Measurements from ENCODE around the gene SCAP.
"Not testable (repeated sequence)": the region's sequence is repeated elsewhere in the genome, so short reads cannot be mapped to it uniquely, and the experiment has no call there.

SCAP gene

GRCh38 chr3:47475570-47476329 is at the start of gene SCAP:
Gene SCAP (minus strand): TSS chr3:47475941. CDS start chr3:47442993, 32,948 bp downstream.
- DNase-seq (ENCODE audit: low read depth) = peak; percentile 95

GRCh38 chr3:47523310-47524073 is 47.8 kb upstream of the SCAP start:
- DNase-seq (ENCODE audit: low read depth) = no peak

- peak; percentile 73 for DNase-seq (ENCODE audit: low read depth)
Measured at GRCh38 chr3:47522082-47522987, 46.6 kb upstream of the SCAP start.

GRCh38 chr3:47520756-47521155 is 45.0 kb upstream of the SCAP start:
- DNase-seq (ENCODE audit: low read depth) = no peak

- DNase-seq (ENCODE audit: low read depth) = no peak
Measured at GRCh38 chr3:47517937-47518336, 42.2 kb upstream of the SCAP start.

GRCh38 chr3:47515864-47516319 is 40.2 kb upstream of the SCAP start:
- DNase-seq (ENCODE audit: low read depth) = no peak

GRCh38 chr3:47515100-47515499 is 39.4 kb upstream of the SCAP start:
- no peak for DNase-seq (ENCODE audit: low read depth)

- peak; percentile 96 for DNase-seq (ENCODE audit: low read depth)
Measured at GRCh38 chr3:47513125-47513929, 37.6 kb upstream of the SCAP start, which contains the start of gene ELP6. Gene ELP6 (minus strand): TSS chr3:47513712. CDS start chr3:47513590, 122 bp downstream.

GRCh38 chr3:47512416-47513124 is 36.8 kb upstream of the SCAP start:
- DNase-seq (ENCODE audit: low read depth) = peak; percentile 16

GRCh38 chr3:47505267-47505666 is 29.5 kb upstream of the SCAP start:
- DNase-seq (ENCODE audit: low read depth) = not testable (repeated sequence)

GRCh38 chr3:47504113-47504512 is 28.4 kb upstream of the SCAP start:
- no peak for DNase-seq (ENCODE audit: low read depth)

- no peak for DNase-seq (ENCODE audit: low read depth)
Measured at GRCh38 chr3:47503033-47503432, 27.3 kb upstream of the SCAP start.

- DNase-seq (ENCODE audit: low read depth) = no peak
Measured at GRCh38 chr3:47496892-47497291, 21.2 kb upstream of the SCAP start.

- DNase-seq (ENCODE audit: low read depth) = no peak
Measured at GRCh38 chr3:47495886-47496285, 20.1 kb upstream of the SCAP start.

- no peak for DNase-seq (ENCODE audit: low read depth)
Measured at GRCh38 chr3:47495111-47495510, 19.4 kb upstream of the SCAP start.

GRCh38 chr3:47491777-47492176 is 16.0 kb upstream of the SCAP start:
- DNase-seq (ENCODE audit: low read depth) = no peak

GRCh38 chr3:47491186-47491585 is 15.4 kb upstream of the SCAP start:
- DNase-seq (ENCODE audit: low read depth) = no peak

GRCh38 chr3:47487265-47487664 is 11.5 kb upstream of the SCAP start:
- DNase-seq (ENCODE audit: low read depth) = no peak

GRCh38 chr3:47485812-47486211 is 10.1 kb upstream of the SCAP start:
- DNase-seq (ENCODE audit: low read depth) = no peak

GRCh38 chr3:47482366-47482765 is 6.6 kb upstream of the SCAP start:
- no peak for DNase-seq (ENCODE audit: low read depth)

GRCh38 chr3:47481763-47482162 is 6.0 kb upstream of the SCAP start:
- DNase-seq (ENCODE audit: low read depth) = not testable (repeated sequence)

Data from activated T-cell treated with anti-CD3 and anti-CD28 coated beads for 48 hours (primary cell).